IMR-90 (cell line): ENCODE results near the gene FOXP4. TPM values are rescaled to one million over a fixed set of nuclear protein-coding genes. Genes with fewer than 3 reads are reported as not detected.

Source experiments
- ATAC-seq: fragments of 200-7000 bp; cut with Tn5 transposase; 2 replicates; pipeline ENCODE4 v1.9.1; 2020; ENCODE audit warnings: low read depth, mild to moderate bottlenecking, moderate library complexity
- BruUV-seq: library from RNA; stranded (reverse); fragments of 400-500 nt; replicated peaks from 2 replicates; lab custom pipeline; 2021; lab: Mats Ljungman, UMichigan
- CTCF ChIA-PET: fragments of 300-600 bp; formaldehyde crosslinking; extraction: SDS; loops from one replicate; lab custom pipeline; 2021; ENCODE audit warnings: antibody characterized with exemption; lab: Yijun Ruan, JAX
- POLR2A ChIA-PET: fragments of 300-600 bp; sonication (Branson Sonifier 250); formaldehyde crosslinking; loops from one replicate; lab custom pipeline; 2022; ENCODE audit warnings: antibody characterized with exemption; ENCODE audit not compliant: unreplicated experiment; lab: Charles Lee
- DNase-seq: peaks from one replicate; pipeline ENCODE4 v3.0.0; 2013
- H2AFZ ChIP-seq: replicated peaks from 2 replicates; pipeline ENCODE3; 2013; ENCODE audit warnings: low read length, mild to moderate bottlenecking; ENCODE audit not compliant: poor library complexity
- H2AK5ac ChIP-seq: 2 replicates; pipeline ENCODE4 v1.6.1; 2013; ENCODE audit warnings: low read depth, low read length, inconsistent platforms
- H2AK9ac ChIP-seq: replicated peaks from 2 replicates; pipeline ENCODE3; 2013; ENCODE audit warnings: mild to moderate bottlenecking, low read depth, low read length, moderate library complexity; ENCODE audit not compliant: poor library complexity
- H2BK120ac ChIP-seq: 2 replicates; pipeline ENCODE4 v1.6.1; 2013; ENCODE audit warnings: low read depth, low read length, inconsistent platforms
- H2BK15ac ChIP-seq: 3 replicates; pipeline ENCODE4 v1.6.1; 2013; ENCODE audit warnings: low read depth, low read length, inconsistent platforms
- H2BK20ac ChIP-seq: 2 replicates; pipeline ENCODE4 v1.6.1; 2013; ENCODE audit warnings: low read depth, mild to moderate bottlenecking, inconsistent platforms, low read length, moderate library complexity
- H2BK5ac ChIP-seq: 2 replicates; pipeline ENCODE4 v1.6.1; 2013; ENCODE audit warnings: mild to moderate bottlenecking, low read depth, low read length, inconsistent platforms; ENCODE audit not compliant: poor library complexity, severe bottlenecking
- H3K14ac ChIP-seq: replicated peaks from 2 replicates; pipeline ENCODE4 v1.6.1; 2013; ENCODE audit warnings: low read depth, low read length, inconsistent platforms
- H3K18ac ChIP-seq: 2 replicates; pipeline ENCODE4 v1.6.1; 2013; ENCODE audit warnings: low read depth, low read length, control low read depth
- H3K23ac ChIP-seq: 2 replicates; pipeline ENCODE4 v1.6.1; 2013; ENCODE audit warnings: low read depth, low read length, inconsistent platforms
- H3K27ac ChIP-seq: 2 replicates; pipeline ENCODE4 v1.5.1; 2013; ENCODE audit warnings: mild to moderate bottlenecking, control low read depth, low read length; ENCODE audit not compliant: insufficient read depth
- H3K27me3 ChIP-seq: 2 replicates; pipeline ENCODE4 v1.6.1; 2013; ENCODE audit warnings: low read length; ENCODE audit not compliant: control insufficient read depth, insufficient read depth
- H3K36me3 ChIP-seq: 2 replicates; pipeline ENCODE4 v1.6.1; 2013; ENCODE audit warnings: low read length, mixed read lengths; ENCODE audit not compliant: control insufficient read depth, insufficient read depth
- H3K4ac ChIP-seq: 2 replicates; pipeline ENCODE4 v1.6.1; 2013; ENCODE audit warnings: low read depth, low read length, inconsistent platforms
- H3K4me1 ChIP-seq: 2 replicates; pipeline ENCODE4 v1.6.1; 2013; ENCODE audit warnings: low read length, mixed read lengths; ENCODE audit not compliant: control insufficient read depth, insufficient read depth
- H3K4me2 ChIP-seq: 2 replicates; pipeline ENCODE4 v1.6.1; 2013; ENCODE audit warnings: low read depth, mild to moderate bottlenecking, control low read depth, low read length, moderate library complexity
- H3K4me3 ChIP-seq: 2 replicates; pipeline ENCODE4 v1.5.1; 2013; ENCODE audit warnings: low read depth, mild to moderate bottlenecking, control low read depth, low read length, moderate library complexity; ENCODE audit not compliant: insufficient read depth
- H3K56ac ChIP-seq: 2 replicates; pipeline ENCODE4 v1.6.1; 2013; ENCODE audit warnings: low read length, inconsistent platforms; ENCODE audit not compliant: insufficient read depth; ENCODE audit errors: extremely low read depth
- H3K79me1 ChIP-seq, 2 experiments: 2 replicates each; pipeline ENCODE4 v1.6.1; 2013; ENCODE audit warnings: low read length in 2 of 2, inconsistent platforms in 1 of 2, low read depth in 1 of 2
- H3K9ac ChIP-seq: 2 replicates; pipeline ENCODE4 v1.6.1; 2013; ENCODE audit warnings: low read depth, low read length, control low read depth
- H3K9me1 ChIP-seq: 2 replicates; pipeline ENCODE4 v1.6.1; 2013; ENCODE audit warnings: low read length, inconsistent platforms; ENCODE audit not compliant: insufficient read depth
- H3K9me3 ChIP-seq: 2 replicates; pipeline ENCODE4 v1.6.1; 2013; ENCODE audit warnings: low read length; ENCODE audit not compliant: control insufficient read depth, insufficient read depth
- H4K20me1 ChIP-seq: 2 replicates; pipeline ENCODE4 v1.6.1; 2013; ENCODE audit warnings: low read length, inconsistent platforms; ENCODE audit not compliant: insufficient read depth
- H4K5ac ChIP-seq: 2 replicates; pipeline ENCODE4 v1.6.1; 2013; ENCODE audit warnings: mild to moderate bottlenecking, low read depth, low read length, control low read depth
- H4K8ac ChIP-seq, 2 experiments: 2 replicates each; pipeline ENCODE4 v1.6.1; 2013; ENCODE audit warnings: low read depth in 2 of 2, low read length in 2 of 2, control low read depth in 1 of 2, inconsistent platforms in 1 of 2
- H4K91ac ChIP-seq: 2 replicates; pipeline ENCODE4 v1.6.1; 2013; ENCODE audit warnings: low read depth, low read length, inconsistent platforms; ENCODE audit not compliant: insufficient read depth
- BHLHE40 ChIP-seq: fragments of 150-350 bp; IDR thresholded peaks from 2 replicates; pipeline ENCODE4 v1.6.1; 2016; ENCODE audit warnings: mild to moderate bottlenecking, low read depth, low read length
- CEBPB ChIP-seq: IDR thresholded peaks from 2 replicates; pipeline ENCODE4 v1.6.1; 2012; ENCODE audit warnings: low read depth, low read length, improper control_type of control experiment
- CHD1 ChIP-seq: IDR thresholded peaks from 2 replicates; pipeline ENCODE4 v1.6.1; 2012; ENCODE audit warnings: low read depth, low read length, improper control_type of control experiment
- FOS ChIP-seq: fragments of 150-350 bp; IDR thresholded peaks from 2 replicates; pipeline ENCODE4 v1.6.1; 2016; ENCODE audit warnings: low read depth, low read length
- MAFK ChIP-seq: IDR thresholded peaks from 2 replicates; pipeline ENCODE4 v1.6.1; 2012; ENCODE audit warnings: low read depth, low read length, improper control_type of control experiment
- MAZ ChIP-seq: IDR thresholded peaks from 2 replicates; pipeline ENCODE4 v1.6.1; 2012; ENCODE audit warnings: low read depth, mild to moderate bottlenecking, low read length, improper control_type of control experiment, moderate library complexity, borderline replicate concordance
- MXI1 ChIP-seq: IDR thresholded peaks from 2 replicates; pipeline ENCODE4 v1.6.1; 2012; ENCODE audit warnings: low read depth, mild to moderate bottlenecking, low read length, moderate library complexity, borderline replicate concordance
- NFE2L2 ChIP-seq: fragments of 150-350 bp; IDR thresholded peaks from 2 replicates; pipeline ENCODE4 v1.6.1; 2016; ENCODE audit warnings: low read depth, mild to moderate bottlenecking, low read length
- POLR2A ChIP-seq: IDR thresholded peaks from 2 replicates; pipeline ENCODE4 v1.6.1; 2012; ENCODE audit warnings: mild to moderate bottlenecking, low read depth, low read length
- RAD21 ChIP-seq: IDR thresholded peaks from 2 replicates; pipeline ENCODE4 v1.6.1; 2012; ENCODE audit warnings: low read length, improper control_type of control experiment
- RCOR1 ChIP-seq: IDR thresholded peaks from 2 replicates; pipeline ENCODE4 v1.6.1; 2012; ENCODE audit warnings: mild to moderate bottlenecking, low read length, improper control_type of control experiment; ENCODE audit not compliant: insufficient replicate concordance
- RFX5 ChIP-seq: IDR thresholded peaks from 2 replicates; pipeline ENCODE4 v1.8.0; 2012; ENCODE audit warnings: low read depth, mild to moderate bottlenecking, low read length, moderate library complexity
- SMC3 ChIP-seq: fragments of 150-350 bp; IDR thresholded peaks from 2 replicates; pipeline ENCODE4 v1.6.1; 2016; ENCODE audit warnings: low read depth, mild to moderate bottlenecking, antibody characterized with exemption, low read length, moderate library complexity
- WGBS, 2 experiments: methylation state at CpG; one replicate each; pipeline versions ENCODE4 v1.1.5 to v1.1.7; 2013; ENCODE audit warnings: missing lambda C conversion rate in 2 of 2; ENCODE audit not compliant: insufficient read length in 1 of 2; ENCODE audit errors: extremely low coverage in 2 of 2; 5-methylcytosine and 5-hydroxymethylcytosine counted together
- dilution Hi-C: fragments of 300-500 bp; cut with HindIII; formaldehyde crosslinking; loops from one replicate; pipeline ENCODE4 v1.14.3; 2018; ENCODE audit warnings: low sequenced_read_pairs; ENCODE audit not compliant: unreplicated experiment
- in situ Hi-C: fragments of 300-500 bp; cut with MboI; formaldehyde crosslinking; loops from 3 replicates; pipeline ENCODE4 v1.14.3; 2019; ENCODE audit warnings: low sequenced_read_pairs, inconsistent platforms, mixed read lengths
- intact Hi-C: fragments of 100-400 bp; cut with micrococcal nuclease; formaldehyde crosslinking; loops from 2 replicates; pipeline ENCODE4 v1.10.0; 2022
- polyA plus RNA-seq, 3 experiments: library from polyadenylated mRNA; depleted of rRNA; stranded (reverse); fragments of >200 nt; gene quantifications; 2 replicates each; pipeline ENCODE4 v1.2.3, GENCODE V29; 2012; ENCODE audit warnings: low replicate concordance in 1 of 3
- total RNA-seq: library from RNA; depleted of rRNA; stranded (reverse); fragments of >200 nt; gene quantifications from 2 replicates; pipeline ENCODE4 v1.2.3, GENCODE V29; 2012
- TF ChIP-seq, protein P1 (sequence below): fragments of 150-350 bp; IDR thresholded peaks from 2 replicates; pipeline ENCODE4 v1.6.1; 2017; ENCODE audit warnings: mild to moderate bottlenecking, antibody characterized with exemption, low read length, low read depth
- TF ChIP-seq, protein P2 (sequence below): fragments of 150-350 bp; IDR thresholded peaks from 2 replicates; pipeline ENCODE4 v1.6.1; 2016; ENCODE audit warnings: low read depth, mild to moderate bottlenecking, low read length, moderate library complexity, borderline replicate concordance
- TF ChIP-seq, protein P3 (sequence below): conservative IDR thresholded peaks from 2 replicates; pipeline ENCODE4 v1.5.1; 2012; ENCODE audit warnings: mild to moderate bottlenecking, low read depth, low read length, improper control_type of control experiment

FOXP4 gene
- total and polyA plus RNA-seq, 2 of the 4 experiments (the other 2 are of a cell fraction): 0.72 to 9.5 TPM

DNA sequence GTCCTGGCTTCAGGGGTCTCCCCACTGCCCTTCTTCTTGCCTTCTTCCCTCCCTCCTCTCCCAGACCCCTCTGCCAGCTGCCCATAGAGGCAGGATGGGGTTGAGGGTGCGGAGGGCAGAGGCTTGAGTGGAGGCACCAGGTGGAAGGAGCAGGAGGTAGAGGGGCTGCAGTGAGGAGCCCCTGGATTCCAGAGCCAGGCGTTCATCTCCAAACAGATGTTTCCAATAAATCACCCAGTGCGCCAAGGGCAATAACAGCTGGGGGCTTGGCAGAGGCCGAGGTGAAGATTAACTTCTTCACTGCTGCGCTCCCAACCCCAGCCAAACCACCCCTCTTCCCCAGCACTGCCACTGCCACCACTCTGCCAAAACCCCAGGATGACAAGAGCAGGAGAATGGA, 102.7 kb downstream of the FOXP4 start:
- dilution Hi-C loops (no loop called here), intact Hi-C loops (no loop called here), in situ Hi-C loops (no loop called here)
- TF ChIP-seq CHD1: no peak
- no peak for TF ChIP-seq MXI1
- TF ChIP-seq RAD21: no peak
- no peak for TF ChIP-seq POLR2A
- TF ChIP-seq MAFK: no peak
- no peak for TF ChIP-seq SMC3
- TF ChIP-seq RFX5: no peak
- TF ChIP-seq CEBPB: no peak
- TF ChIP-seq, protein P1, sequence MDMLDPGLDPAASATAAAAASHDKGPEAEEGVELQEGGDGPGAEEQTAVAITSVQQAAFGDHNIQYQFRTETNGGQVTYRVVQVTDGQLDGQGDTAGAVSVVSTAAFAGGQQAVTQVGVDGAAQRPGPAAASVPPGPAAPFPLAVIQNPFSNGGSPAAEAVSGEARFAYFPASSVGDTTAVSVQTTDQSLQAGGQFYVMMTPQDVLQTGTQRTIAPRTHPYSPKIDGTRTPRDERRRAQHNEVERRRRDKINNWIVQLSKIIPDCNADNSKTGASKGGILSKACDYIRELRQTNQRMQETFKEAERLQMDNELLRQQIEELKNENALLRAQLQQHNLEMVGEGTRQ: no peak
- no peak for TF ChIP-seq MAZ
- TF ChIP-seq NFE2L2: no peak
- TF ChIP-seq RCOR1: no peak
- no peak for TF ChIP-seq FOS
- TF ChIP-seq BHLHE40: no peak
- TF ChIP-seq, protein P2, sequence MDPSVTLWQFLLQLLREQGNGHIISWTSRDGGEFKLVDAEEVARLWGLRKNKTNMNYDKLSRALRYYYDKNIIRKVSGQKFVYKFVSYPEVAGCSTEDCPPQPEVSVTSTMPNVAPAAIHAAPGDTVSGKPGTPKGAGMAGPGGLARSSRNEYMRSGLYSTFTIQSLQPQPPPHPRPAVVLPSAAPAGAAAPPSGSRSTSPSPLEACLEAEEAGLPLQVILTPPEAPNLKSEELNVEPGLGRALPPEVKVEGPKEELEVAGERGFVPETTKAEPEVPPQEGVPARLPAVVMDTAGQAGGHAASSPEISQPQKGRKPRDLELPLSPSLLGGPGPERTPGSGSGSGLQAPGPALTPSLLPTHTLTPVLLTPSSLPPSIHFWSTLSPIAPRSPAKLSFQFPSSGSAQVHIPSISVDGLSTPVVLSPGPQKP: no peak
- TF ChIP-seq, protein P3, sequence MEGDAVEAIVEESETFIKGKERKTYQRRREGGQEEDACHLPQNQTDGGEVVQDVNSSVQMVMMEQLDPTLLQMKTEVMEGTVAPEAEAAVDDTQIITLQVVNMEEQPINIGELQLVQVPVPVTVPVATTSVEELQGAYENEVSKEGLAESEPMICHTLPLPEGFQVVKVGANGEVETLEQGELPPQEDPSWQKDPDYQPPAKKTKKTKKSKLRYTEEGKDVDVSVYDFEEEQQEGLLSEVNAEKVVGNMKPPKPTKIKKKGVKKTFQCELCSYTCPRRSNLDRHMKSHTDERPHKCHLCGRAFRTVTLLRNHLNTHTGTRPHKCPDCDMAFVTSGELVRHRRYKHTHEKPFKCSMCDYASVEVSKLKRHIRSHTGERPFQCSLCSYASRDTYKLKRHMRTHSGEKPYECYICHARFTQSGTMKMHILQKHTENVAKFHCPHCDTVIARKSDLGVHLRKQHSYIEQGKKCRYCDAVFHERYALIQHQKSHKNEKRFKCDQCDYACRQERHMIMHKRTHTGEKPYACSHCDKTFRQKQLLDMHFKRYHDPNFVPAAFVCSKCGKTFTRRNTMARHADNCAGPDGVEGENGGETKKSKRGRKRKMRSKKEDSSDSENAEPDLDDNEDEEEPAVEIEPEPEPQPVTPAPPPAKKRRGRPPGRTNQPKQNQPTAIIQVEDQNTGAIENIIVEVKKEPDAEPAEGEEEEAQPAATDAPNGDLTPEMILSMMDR: no peak
- ATAC-seq (no peak), DNase-seq (no peak)
- Histone ChIP-seq H2BK15ac (no peak overlapping the region), H2AK9ac (no peak overlapping the region), H3K27ac (no peak overlapping the region), H3K14ac (no peak overlapping the region), H3K36me3 (no peaks in the 10 kb centered on the region), H3K23ac (no peak overlapping the region), H3K18ac (no peak overlapping the region), H3K9me3 (no peaks in the 10 kb centered on the region), H3K4me1 (no peaks in the 10 kb centered on the region), H3K79me1 (no peaks in the 10 kb centered on the region), H3K56ac (no peak overlapping the region), H2BK120ac (no peak overlapping the region), H2AK5ac (no peak overlapping the region), H3K4me3 (no peak overlapping the region), H2BK5ac (no peak overlapping the region), H4K5ac (no peak overlapping the region), H2AFZ (no peak overlapping the region), H3K4ac (no peak overlapping the region), H3K4me2 (no peak overlapping the region), H2BK20ac (no peak overlapping the region), H4K8ac (no peak overlapping the region), H4K20me1 (no peaks in the 10 kb centered on the region), H3K9me1 (no peaks in the 10 kb centered on the region), H3K27me3 (peaks cover 56% of the 10 kb centered on the region), H3K9ac (no peak overlapping the region), H4K91ac (no peak overlapping the region)
- CTCF ChIA-PET: no interaction called here
- POLR2A ChIA-PET: no interaction called here
- WGBS, 2 experiments: no CpG with 5 or more reads among the region's 5 CpGs
- no TSS peak for BruUV-seq
